Ectodermal cell (in vitro differentiated cells): ENCODE results near the gene ZFP37. TPM values are rescaled to one million over a fixed set of nuclear protein-coding genes. Genes with fewer than 3 reads are reported as not detected.
"Not testable (repeated sequence)": the region's sequence is repeated elsewhere in the genome, so short reads cannot be mapped to it uniquely, and the experiment has no call there.

Source experiments
- H3K27ac ChIP-seq: 2 replicates; pipeline ENCODE4 v1.7.0; 2013; ENCODE audit warnings: mild to moderate bottlenecking, low read depth, low read length; ENCODE audit not compliant: insufficient read depth, poor library complexity, severe bottlenecking
- H3K27me3 ChIP-seq: 2 replicates; pipeline ENCODE4 v1.7.0; 2013; ENCODE audit warnings: mild to moderate bottlenecking, low read length; ENCODE audit not compliant: insufficient read depth, control insufficient read depth, poor library complexity, severe bottlenecking
- H3K36me3 ChIP-seq: one replicate; pipeline ENCODE4 v1.7.0; 2013; ENCODE audit warnings: low read length; ENCODE audit not compliant: control insufficient read depth, insufficient read depth
- H3K4me1 ChIP-seq: one replicate; pipeline ENCODE4 v1.7.0; 2013; ENCODE audit warnings: low read length; ENCODE audit not compliant: control insufficient read depth, insufficient read depth
- H3K4me3 ChIP-seq: 2 replicates; pipeline ENCODE4 v1.7.0; 2013; ENCODE audit warnings: low read depth, low read length, control low read depth; ENCODE audit not compliant: insufficient read depth
- H3K9me3 ChIP-seq: 2 replicates; pipeline ENCODE4 v1.7.0; 2013; ENCODE audit warnings: mild to moderate bottlenecking, low read length, moderate library complexity; ENCODE audit not compliant: control insufficient read depth
- WGBS, 2 experiments: methylation state at CpG; one replicate each; pipeline ENCODE4 v1.1.7; 2013; ENCODE audit warnings: missing lambda C conversion rate in 2 of 2; 5-methylcytosine and 5-hydroxymethylcytosine counted together
- polyA plus RNA-seq, 4 experiments: library from polyadenylated mRNA; stranded (reverse); fragments of 50-300 nt; gene quantifications; one replicate each; pipeline ENCODE4 v1.2.3, GENCODE V29; 2013

The ZFP37 gene
- 12.7 TPM for polyA plus RNA-seq (2013, experiment 1 of 4)
- polyA plus RNA-seq (2013, experiment 2 of 4), result 10.8 TPM
- 12.2 TPM for polyA plus RNA-seq (2013, experiment 3 of 4)
- 12.4 TPM for polyA plus RNA-seq (2013, experiment 4 of 4)

GRCh38 chr9:113056191-113057106 lies at the start of gene ZFP37:
Gene ZFP37, minus strand, starts transcription at chr9:113056724. Its CDS starts 36 bp downstream, at chr9:113056688.
- Histone ChIP-seq H3K9me3 (peaks cover 4% of the 10 kb centered on the region), H3K36me3 (peaks cover 7% of the 10 kb centered on the region), H3K27ac (peak within 1 kb of the TSS; percentile 65), H3K27me3 (no peaks in the 10 kb centered on the region), H3K4me3 (peak within 1 kb of the TSS; percentile 80), H3K4me1 (no peaks in the 10 kb centered on the region)
- WGBS, 2 experiments, result 7 to 9% methylated on average over 60 to 62 of the region's 62 CpGs

- not testable (repeated sequence) for H3K4me3 ChIP-seq, H3K36me3 ChIP-seq
- no CpG with 5 or more reads among the region's 6 CpGs for WGBS, 2 experiments
Observed at GRCh38 chr9:113105345-113105744, 48.8 kb upstream of the ZFP37 start.

GRCh38 chr9:113095561-113095960 lies 39.0 kb upstream of the ZFP37 start:
- WGBS, 2 experiments, result 78 to 80% methylated on average over 2 of the region's 2 CpGs
- no peak overlapping the region for H3K4me3 ChIP-seq

More at GRCh38 chr9:113105345-113105744, 48.8 kb upstream of the ZFP37 start:
- H3K27me3 ChIP-seq, H3K9me3 ChIP-seq, H3K4me1 ChIP-seq, H3K27ac ChIP-seq: not testable (repeated sequence)

GRCh38 chr9:113089924-113090323 lies 33.4 kb upstream of the ZFP37 start:
- H3K4me3 ChIP-seq, result not testable (repeated sequence)

More at GRCh38 chr9:113095561-113095960, 39.0 kb upstream of the ZFP37 start:
- no peaks in the 10 kb centered on the region for H3K36me3 ChIP-seq
- no peaks in the 10 kb centered on the region for H3K27me3 ChIP-seq
- no peaks in the 10 kb centered on the region for H3K9me3 ChIP-seq
- no peaks in the 10 kb centered on the region for H3K4me1 ChIP-seq
- no peak overlapping the region for H3K27ac ChIP-seq

GRCh38 chr9:113089143-113089505 lies 32.6 kb upstream of the ZFP37 start:
- H3K4me1 ChIP-seq, H3K36me3 ChIP-seq, H3K4me3 ChIP-seq, H3K27ac ChIP-seq, H3K9me3 ChIP-seq, H3K27me3 ChIP-seq: not testable (repeated sequence)
- no CpG with 5 or more reads among the region's 25 CpGs for WGBS, 2 experiments

More at GRCh38 chr9:113089924-113090323, 33.4 kb upstream of the ZFP37 start:
- not testable (repeated sequence) for H3K4me1 ChIP-seq, H3K27ac ChIP-seq, H3K36me3 ChIP-seq, H3K9me3 ChIP-seq, H3K27me3 ChIP-seq
- 92 to 93% methylated on average over 16 of the region's 23 CpGs for WGBS, 2 experiments

GRCh38 chr9:113088456-113089142 lies 32.1 kb upstream of the ZFP37 start:
- H3K27ac ChIP-seq, H3K27me3 ChIP-seq, H3K9me3 ChIP-seq, H3K36me3 ChIP-seq, H3K4me1 ChIP-seq, H3K4me3 ChIP-seq: not testable (repeated sequence)
- WGBS, 2 experiments, result 89 to 90% methylated on average over 12 to 13 of the region's 30 CpGs

GRCh38 chr9:113062932-113063310 lies 6.4 kb upstream of the ZFP37 start:
- H3K36me3 ChIP-seq, H3K4me1 ChIP-seq, H3K27me3 ChIP-seq, H3K9me3 ChIP-seq, H3K4me3 ChIP-seq, H3K27ac ChIP-seq: not testable (repeated sequence)
- WGBS, 2 experiments, result 92 to 93% methylated on average over 12 of the region's 20 CpGs

GRCh38 chr9:113062256-113062931 lies 5.9 kb upstream of the ZFP37 start:
- 93 to 94% methylated on average over 43 of the region's 44 CpGs for WGBS, 2 experiments
- H3K4me3 ChIP-seq, H3K27ac ChIP-seq, H3K36me3 ChIP-seq, H3K9me3 ChIP-seq, H3K27me3 ChIP-seq, H3K4me1 ChIP-seq: not testable (repeated sequence)

GRCh38 chr9:113061072-113061850 lies 4.7 kb upstream of the ZFP37 start:
- H3K27ac ChIP-seq, H3K9me3 ChIP-seq, H3K27me3 ChIP-seq, H3K4me1 ChIP-seq, H3K36me3 ChIP-seq, H3K4me3 ChIP-seq: not testable (repeated sequence)
- WGBS, 2 experiments, result 88 to 90% methylated on average over 18 to 19 of the region's 33 CpGs
